Glomerular visceral epithelial cell (primary cell): ENCODE results near the gene ADGRV1.
A peak's percentile ranks its signal among the peaks of the same experiment; 100 is the strongest.

Experiments used
- DNase-seq: peaks from one replicate; pipeline ENCODE4 v3.0.0-alpha.2; 2016; ENCODE audit errors: extremely low spot score

The ADGRV1 gene, protein sequence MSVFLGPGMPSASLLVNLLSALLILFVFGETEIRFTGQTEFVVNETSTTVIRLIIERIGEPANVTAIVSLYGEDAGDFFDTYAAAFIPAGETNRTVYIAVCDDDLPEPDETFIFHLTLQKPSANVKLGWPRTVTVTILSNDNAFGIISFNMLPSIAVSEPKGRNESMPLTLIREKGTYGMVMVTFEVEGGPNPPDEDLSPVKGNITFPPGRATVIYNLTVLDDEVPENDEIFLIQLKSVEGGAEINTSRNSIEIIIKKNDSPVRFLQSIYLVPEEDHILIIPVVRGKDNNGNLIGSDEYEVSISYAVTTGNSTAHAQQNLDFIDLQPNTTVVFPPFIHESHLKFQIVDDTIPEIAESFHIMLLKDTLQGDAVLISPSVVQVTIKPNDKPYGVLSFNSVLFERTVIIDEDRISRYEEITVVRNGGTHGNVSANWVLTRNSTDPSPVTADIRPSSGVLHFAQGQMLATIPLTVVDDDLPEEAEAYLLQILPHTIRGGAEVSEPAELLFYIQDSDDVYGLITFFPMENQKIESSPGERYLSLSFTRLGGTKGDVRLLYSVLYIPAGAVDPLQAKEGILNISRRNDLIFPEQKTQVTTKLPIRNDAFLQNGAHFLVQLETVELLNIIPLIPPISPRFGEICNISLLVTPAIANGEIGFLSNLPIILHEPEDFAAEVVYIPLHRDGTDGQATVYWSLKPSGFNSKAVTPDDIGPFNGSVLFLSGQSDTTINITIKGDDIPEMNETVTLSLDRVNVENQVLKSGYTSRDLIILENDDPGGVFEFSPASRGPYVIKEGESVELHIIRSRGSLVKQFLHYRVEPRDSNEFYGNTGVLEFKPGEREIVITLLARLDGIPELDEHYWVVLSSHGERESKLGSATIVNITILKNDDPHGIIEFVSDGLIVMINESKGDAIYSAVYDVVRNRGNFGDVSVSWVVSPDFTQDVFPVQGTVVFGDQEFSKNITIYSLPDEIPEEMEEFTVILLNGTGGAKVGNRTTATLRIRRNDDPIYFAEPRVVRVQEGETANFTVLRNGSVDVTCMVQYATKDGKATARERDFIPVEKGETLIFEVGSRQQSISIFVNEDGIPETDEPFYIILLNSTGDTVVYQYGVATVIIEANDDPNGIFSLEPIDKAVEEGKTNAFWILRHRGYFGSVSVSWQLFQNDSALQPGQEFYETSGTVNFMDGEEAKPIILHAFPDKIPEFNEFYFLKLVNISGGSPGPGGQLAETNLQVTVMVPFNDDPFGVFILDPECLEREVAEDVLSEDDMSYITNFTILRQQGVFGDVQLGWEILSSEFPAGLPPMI (N-terminal part only)

DNA sequence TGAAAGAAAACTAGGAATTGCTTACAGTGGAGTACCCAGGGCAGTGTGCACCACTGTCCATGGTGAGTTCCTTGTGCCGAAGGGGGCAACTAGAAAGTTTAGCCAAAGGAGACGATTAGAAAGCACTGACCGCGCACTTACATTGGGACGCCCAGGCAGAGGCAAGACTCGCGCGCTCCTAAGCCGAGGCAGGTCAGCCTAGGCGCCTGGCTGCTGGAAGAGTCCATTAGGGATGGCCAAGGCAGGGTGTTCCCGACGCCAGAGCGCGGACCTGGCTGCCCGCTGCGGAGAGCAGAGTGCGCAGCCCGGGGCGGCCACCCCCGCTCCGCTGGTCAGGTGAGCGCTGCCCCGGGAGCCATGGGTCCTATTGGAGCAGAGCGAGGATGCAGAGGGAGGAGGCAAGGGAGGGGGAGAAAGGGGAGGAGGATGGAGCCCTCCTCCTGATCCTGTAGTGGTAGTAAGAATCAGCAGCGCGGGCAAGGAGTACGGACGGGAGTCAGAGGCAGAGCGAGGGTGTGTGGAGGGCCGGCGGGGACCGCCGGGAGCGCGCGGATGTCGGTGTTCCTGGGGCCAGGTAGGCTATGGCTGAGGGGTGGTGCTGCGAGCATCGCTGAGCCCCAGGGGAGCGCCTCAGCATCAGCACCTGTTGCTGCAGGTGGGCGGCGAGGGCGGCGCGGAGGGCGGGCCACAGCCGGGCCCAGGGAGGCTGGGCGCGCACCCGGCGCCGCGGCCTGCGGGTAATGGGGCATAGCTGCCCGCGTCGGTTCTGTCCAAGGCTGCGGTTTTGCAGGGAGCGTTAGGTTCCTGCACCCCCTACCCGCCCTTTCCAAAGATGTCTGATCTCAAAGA, at the start of gene ADGRV1:
TSS of gene ADGRV1 (plus strand) at position 454 of the 849 bp plus-strand sequence. CDS start at position 553, 99 bp downstream.
- DNase-seq = peak; percentile 90

DNA sequence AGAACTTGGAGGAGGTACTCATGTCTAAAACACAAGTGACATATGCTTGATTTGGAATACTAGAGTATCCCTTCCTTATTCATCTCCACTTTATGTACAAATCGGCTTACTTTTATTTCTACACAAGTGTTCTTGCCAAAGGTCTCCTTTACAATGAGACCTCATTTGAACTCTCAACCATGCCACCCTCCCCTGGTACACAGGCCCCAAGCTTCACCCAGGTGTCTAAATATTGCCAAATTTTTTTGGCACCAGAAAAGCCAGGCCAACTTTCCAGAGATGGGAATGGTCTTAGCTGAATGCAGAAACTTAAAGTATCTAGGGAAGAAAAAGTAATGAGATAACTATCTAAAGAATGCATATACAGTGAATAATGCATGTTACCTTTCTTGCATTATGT, 48.2 kb upstream of the ADGRV1 start:
- DNase-seq = no peak

DNA sequence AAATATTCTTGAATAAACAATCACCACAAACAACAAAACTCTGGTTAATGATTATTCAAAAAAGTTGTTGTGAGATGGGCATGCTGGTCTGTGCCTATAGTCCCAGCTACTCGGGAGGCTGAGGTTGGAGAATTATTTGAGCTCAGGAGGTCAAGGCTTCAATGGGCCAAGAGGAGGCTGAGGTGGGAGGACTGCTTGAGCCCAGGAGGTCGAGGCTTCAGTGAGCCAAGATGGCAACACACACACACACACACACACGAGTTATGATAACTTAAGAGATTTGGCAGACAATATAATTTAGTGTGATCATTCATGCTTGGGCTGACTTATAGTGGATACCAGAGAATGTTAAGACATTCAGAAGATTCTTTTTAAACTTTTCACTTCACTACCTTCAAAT, 44.1 kb upstream of the ADGRV1 start:
- DNase-seq = no peak

DNA sequence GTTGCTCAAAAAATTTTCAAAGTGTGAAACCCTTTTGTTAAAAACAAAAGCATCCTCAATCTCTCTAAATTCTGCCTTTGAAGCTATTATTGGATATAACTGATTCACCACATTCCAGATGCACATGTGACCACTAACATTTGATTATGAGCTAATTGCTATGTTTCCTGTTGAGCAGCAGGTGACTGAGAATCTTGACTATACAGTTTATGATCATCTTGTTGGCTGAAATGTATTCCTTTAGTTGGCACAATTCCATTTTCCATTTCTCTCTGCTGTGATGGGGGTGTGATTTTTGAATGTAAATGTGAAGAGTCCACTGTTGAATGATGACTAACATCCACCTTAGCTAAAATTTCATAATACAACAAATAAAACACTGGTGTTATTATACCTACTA, 39.9 kb upstream of the ADGRV1 start:
- peak; percentile 49 for DNase-seq

DNA sequence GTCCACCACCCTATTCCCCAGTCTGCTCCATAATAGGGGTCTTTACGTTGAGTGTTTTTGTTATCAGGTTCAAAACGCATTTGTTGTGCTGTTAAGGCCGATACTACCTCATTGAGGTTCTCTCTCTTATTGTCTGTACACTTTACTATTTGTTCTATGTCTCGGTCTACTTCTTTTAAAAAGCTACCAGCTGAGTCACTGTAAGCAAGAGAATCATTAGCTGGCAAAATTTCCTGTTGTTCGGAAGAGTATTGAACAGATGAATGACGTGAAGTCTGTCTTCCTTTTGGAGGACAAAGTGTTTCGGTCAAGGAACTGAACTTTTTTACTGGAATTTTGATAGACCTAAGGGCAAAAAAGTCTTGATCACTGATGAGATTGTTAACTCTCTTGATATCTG, 39.5 kb upstream of the ADGRV1 start:
- no peak for DNase-seq

DNA sequence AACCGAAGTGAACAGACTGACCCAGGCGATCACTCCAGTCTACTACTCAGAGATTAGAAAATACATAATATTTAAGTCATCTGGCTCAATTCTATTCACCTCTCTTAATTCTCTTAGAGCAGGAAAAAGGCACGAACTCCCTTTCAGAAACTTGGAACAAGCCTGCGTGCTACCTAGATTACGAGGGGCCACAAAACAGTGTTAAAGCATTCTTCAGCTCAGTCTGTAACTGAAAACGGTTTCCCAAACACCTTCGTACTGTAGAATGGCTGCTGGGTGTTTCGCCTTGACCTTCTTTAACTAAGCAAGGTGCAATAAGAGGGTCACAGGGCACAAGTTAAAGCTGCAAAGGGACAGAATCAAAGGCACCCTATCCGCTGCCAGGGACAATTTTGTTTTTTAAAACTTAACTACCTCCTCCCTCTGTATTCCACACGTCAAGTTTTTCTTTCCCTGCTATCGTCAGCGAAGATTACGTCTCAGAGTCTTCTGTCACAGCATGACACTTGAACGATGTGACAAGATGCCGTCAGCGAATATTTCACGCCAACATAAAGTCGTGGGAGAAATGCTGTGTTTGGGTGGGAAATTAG, 29.9 kb upstream of the ADGRV1 start:
- peak; percentile 11 for DNase-seq

DNA sequence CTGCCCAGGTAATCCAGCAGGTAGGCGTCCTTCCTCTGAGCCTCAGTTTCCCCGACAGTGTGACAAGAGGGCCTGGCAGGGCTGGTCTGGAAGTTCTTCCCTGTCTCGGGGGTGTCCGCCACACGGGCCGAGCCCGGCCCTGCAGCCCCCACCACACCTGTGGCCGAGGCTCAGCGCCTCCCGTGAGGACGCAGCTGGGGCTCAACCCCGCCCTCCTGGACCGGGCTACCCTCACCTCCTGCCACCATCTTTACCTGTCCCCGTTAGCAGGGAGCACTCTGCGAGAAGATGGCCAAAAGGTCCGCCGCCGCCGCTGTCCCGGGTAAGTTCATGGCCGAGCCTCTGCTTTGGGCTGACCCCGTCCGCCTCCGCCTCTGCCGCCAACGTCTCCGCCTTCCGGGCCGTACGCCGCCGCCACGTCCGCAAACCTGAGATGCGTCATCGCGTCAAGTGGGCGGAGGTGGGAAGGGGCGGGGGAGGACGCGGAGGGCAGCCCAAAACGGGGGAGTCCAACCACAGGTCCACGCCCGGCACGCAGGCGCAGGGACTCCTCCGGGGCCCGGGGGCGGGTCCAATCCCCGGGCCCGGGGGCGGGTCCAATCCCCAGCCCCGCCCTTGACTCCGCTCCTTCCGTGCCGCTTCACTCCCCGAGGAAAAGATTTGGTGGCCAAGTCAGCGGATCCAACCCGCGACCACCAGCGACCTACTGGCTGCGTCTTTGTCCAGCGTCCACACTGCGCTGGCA, 29.2 kb upstream of the ADGRV1 start, which contains the start of gene LYSMD3:
TSS of gene LYSMD3 (minus strand) at position 391 of the 745 bp plus-strand sequence. CDS start 4,295 bp downstream, outside the sequence.
- DNase-seq = peak; percentile 99

DNA sequence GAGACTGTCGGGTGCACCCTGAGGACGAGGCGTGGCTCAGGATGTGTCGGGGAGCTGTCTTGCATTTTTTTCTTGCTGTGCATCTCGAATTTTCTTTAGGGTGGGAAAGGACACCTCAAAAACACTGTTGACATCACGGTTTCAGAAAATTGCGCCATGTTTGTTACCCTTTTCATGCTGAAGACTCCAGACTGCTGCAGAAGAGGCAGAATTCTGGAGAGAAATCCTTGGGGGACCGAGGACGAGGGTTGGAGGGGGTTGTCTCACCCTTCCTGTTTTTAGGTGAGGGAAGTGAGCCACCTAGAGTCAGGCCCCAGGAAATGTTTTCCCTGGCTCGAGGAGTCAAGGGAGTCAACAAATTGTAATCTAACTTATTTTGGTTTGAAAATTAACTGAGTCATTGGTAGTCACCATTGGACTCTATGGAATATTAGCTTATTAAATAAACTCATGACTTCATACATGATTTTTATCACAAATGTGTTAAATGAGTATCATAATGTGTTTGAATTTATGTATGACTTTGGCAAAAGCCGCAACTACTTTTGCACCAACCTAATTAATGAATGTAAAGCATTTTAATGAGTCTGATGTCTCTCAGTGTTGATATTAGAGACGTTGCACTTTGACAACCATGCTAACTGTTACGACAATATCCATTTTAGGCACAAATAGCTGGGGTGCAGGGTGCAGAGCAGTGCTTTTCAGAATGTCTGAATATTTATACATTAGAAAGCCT, 28.5 kb upstream of the ADGRV1 start:
- peak; percentile 79 for DNase-seq

DNA sequence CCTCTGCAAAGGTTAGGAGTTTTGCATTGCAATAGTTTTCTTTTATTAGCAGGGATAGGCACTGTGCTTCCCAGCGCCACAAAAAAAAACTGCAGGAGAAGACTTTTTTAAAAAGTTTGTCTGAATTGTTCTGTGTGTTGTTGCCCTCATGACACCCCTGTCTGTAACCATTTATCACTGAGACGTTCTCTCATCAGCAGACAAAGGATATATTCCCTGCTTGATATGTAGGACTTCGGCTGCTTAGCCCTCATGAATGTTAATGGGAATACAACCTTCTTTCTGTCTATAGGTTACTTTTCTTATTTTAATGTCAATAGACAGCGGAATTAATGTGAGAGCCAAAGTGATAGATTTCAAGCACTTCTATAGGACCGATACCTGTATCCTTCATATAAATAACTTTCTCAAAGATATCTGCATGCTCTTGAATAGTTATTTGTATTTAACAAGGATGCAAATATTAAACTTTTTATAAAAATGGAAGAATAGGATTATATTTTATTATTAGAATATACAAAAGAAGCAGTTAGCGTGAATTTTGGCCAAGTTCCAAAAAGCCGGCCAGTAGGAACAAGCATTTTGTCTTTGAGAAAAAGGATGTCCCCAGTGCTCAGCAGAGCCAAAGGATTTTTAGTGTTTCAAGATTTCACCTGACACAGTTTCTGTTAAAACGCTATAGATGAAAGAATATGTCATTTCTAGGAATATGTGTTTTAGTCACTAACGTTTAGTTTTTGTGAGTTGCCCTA, 27.7 kb upstream of the ADGRV1 start:
- no peak for DNase-seq

DNA sequence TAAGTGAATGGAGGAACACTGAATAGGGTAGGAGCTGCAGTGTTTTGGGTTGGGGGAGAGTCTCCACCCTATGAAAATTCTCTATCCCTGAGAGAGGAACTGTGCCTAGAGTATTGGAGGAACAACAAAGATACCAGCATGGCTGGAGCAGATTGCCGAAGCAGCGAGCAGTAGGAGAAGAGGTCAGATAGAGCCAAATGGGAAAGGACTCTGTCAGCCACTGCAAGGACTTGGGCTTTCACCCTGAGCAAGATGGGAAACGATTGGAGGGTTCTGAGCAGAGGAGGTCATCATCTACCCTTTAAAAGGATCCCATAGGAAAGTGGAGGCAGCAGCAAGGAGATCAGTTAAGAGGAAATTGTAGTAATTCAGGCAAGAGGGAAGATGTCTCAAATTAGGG, 24.8 kb upstream of the ADGRV1 start:
- DNase-seq = no peak

DNA sequence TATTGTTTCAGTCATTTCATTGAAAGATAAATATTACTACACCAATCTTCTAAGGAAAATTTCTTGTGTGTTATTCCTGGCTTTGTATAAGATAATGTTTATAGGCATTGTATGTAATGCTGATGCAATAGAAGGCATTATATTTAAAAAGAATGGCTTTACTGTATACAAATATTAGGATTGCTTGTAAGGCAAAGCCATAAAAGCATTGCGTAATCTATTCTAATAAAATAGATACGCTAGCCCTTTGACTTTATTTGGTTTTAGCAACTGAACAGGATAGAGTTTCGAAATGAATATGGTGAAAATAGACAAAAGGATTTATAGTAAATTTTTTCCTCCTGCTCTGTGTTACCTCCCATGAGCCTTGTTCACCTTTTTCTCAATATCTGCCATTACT, 23.7 kb upstream of the ADGRV1 start:
- DNase-seq = no peak

DNA sequence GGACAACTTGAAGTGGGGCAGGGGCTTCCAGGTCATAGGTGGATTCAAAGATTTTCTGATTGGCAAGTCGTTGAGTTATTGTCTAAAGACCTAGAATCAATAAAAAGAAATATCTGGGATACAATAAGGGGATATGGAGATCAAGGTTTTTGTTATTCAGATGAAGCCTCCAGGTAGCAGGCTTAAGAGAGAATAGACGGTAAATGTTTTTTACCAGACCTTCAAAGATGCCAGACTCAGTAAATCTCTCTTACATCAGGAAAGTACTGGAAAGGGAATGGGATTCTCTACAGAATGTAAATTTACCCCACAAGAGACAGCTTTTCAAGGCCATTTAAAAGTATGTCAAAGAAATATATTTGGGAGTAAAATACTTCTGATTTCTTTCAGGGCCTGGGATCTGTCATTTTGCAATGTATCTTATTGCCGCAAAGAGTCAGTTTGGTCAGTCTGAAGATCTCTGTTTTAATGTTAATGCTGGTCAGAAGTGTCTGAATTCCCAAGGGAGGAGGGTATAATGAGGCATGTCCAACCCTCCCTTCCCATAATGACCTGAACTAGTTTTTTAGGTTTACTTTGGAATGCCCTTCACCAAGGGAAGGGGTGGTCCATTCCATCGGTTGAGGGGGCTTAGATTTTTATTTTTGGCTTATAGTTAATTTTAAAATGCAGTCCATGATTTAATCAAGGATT, 15.6 kb upstream of the ADGRV1 start:
- no peak for DNase-seq

DNA sequence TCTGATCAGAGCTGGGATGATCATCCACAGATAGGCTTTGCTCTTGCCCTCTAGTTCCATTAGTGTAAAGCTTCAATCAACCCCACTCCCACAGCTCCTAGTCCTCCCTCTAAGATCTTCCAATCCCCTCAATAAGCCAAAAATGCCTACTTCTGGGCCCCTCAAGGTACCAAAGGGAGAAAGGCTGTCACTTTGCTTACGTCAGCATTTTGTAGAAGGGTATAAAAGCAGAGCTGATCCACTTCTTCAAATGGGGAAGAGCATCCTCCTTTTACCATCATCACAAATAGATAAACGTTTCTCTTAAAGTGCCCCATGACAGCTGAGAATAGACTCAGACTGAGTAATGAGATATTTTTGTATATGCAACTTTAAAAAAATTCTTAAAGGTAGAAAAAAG, 13.1 kb upstream of the ADGRV1 start:
- DNase-seq = no peak

DNA sequence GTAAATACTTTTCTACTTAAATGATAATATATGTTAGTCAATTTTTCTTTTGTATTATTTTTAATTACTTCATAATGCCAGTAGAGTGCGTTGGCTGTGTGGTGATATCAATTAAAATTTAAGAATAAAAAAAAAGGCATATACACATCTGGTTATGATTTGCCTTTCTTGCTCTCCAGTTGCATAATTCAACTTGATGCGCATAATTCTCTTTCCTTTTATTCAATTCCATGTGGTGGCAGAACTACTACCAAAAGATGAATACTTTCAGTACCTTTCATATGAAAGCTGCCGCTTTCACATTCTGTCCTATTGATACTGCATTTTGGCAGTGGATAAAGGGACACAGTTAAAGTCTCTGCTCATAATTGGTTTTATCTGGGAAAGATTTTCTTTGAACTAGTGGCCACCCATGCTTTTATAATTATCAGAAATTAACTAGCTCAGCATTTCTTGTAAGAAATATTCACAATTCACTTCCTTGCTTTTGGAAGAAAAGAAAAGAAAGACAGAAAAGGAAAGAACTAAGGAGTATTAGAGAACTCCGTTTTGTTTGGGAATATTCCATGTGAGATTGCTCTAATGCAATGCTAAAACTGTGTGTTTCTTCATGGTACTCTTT, 12.3 kb upstream of the ADGRV1 start:
- DNase-seq = no peak

DNA sequence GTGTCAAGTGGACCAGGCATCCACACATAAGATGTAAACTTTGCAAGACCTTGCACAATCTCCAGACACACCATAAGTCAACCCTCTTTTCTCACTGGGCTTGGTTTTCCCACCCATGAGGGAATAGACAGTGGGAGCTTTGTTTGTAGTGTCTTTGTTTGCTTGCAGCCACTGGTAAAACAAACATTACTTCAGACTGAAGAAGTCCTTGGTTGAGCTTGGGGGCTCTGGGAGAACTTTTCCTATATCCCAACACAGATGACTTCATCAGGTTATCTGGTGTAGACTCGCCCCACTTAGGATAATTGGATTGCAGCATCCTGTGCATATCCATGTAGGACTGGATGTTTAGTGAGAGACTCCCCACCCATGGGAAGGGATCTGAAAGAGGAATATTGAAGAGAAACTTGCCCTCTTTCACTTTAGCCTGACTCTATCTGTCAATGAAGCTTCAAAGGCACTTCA, 11.5 kb upstream of the ADGRV1 start:
- no peak for DNase-seq

DNA sequence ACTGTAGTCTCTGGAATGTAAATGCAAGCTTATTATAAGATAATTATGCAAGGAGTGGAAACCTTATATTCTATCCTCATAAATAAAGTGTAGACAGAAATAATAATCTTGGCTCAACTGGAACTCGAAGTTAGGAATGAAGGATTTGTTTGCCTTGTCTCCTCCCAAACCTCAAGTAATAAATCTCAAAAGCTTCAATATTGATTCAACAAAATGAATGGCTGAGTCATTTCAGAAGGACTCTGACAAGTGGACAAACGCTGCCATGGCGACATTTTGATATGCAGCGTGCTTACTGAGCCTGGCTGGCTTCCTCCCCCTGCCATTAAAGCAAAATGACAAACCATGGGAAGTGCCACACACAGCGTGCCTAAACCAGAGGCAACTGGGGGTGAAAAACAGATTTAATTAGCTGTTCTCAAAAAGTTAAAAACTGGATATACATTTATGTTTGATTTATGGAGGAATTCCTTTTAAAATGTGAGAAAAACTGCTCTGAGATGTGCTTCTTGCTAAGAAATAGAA, 10.5 kb upstream of the ADGRV1 start:
- no peak for DNase-seq

DNA sequence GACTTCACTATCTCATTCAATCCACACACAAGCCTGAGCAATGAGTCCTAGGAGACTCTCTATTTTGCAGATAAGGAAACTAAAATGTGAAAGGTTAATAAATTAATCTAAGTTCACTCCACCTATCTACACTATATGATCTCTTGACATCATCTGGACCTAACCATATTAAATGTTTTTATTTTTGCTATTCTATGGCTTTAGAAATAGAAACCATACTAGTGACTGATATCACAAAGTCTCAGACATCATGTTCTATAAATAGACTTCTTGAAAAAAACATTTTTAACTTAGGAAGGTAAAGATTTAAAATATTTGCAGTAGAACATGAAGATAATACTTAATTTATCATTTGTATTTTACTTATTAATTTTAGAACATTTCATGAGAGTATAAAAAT, 9.4 kb upstream of the ADGRV1 start:
- DNase-seq = no peak
